Kidney (tissue), 14 donors: ENCODE measurements around the gene GRIA1. TPM values are rescaled to one million over a fixed set of nuclear protein-coding genes. Genes with fewer than 3 reads are reported as not detected.

Source experiments
- DNase-seq, 5 donors: peaks; one replicate each; pipeline ENCODE4 v3.0.0-alpha.2; 2013 to 2020
- FAIRE-seq: peaks from 2 replicates; lab custom pipeline; 2012; peaks lifted over from hg19 to GRCh38; lab: Jason Lieb, UNC
- H3K27ac ChIP-seq, 2 donors: one replicate each; pipeline ENCODE4 v1.7.0; 2013; ENCODE audit warnings: low read depth in 2 of 2, low read length in 2 of 2, inconsistent platforms in 1 of 2
- H3K27me3 ChIP-seq: one replicate; pipeline ENCODE4 v1.7.1; 2013; ENCODE audit warnings: low read length, inconsistent platforms; ENCODE audit not compliant: control insufficient read depth, insufficient read depth
- H3K36me3 ChIP-seq, 3 donors: one replicate each; pipeline versions ENCODE4 v1.7.0 to v1.7.1; 2013; ENCODE audit warnings: low read length in 3 of 3, control low read depth in 1 of 3, inconsistent platforms in 1 of 3; ENCODE audit not compliant: insufficient read depth in 3 of 3, control insufficient read depth in 2 of 3
- H3K4me1 ChIP-seq, 3 donors: one replicate each; pipeline versions ENCODE4 v1.7.0 to v1.7.1; 2013; ENCODE audit warnings: low read length in 3 of 3, inconsistent platforms in 1 of 3, low read depth in 1 of 3; ENCODE audit not compliant: control insufficient read depth in 2 of 3, insufficient read depth in 2 of 3
- H3K4me3 ChIP-seq, 3 donors: one replicate each; pipeline versions ENCODE4 v1.7.0 to v1.8.1; 2013; ENCODE audit warnings: low read length in 3 of 3, control low read depth in 1 of 3, inconsistent platforms in 1 of 3
- H3K9ac ChIP-seq, 3 donors: one replicate each; pipeline versions ENCODE4 v1.7.0 to v1.7.1; 2013; ENCODE audit warnings: low read length in 3 of 3, control low read depth in 1 of 3, inconsistent platforms in 1 of 3
- H3K9me3 ChIP-seq, 3 donors: one replicate each; pipeline versions ENCODE4 v1.7.0 to v1.7.1; 2013; ENCODE audit warnings: low read length in 3 of 3, control low read depth in 1 of 3, inconsistent platforms in 1 of 3; ENCODE audit not compliant: control insufficient read depth in 2 of 3, insufficient read depth in 1 of 3
- CTCF ChIP-seq: IDR thresholded peaks from 3 replicates; pipeline ENCODE4 v1.5.1; 2012; ENCODE audit warnings: mild to moderate bottlenecking, moderate library complexity, borderline replicate concordance; ENCODE audit not compliant: insufficient read depth; ENCODE audit errors: extremely low read depth
- intact Hi-C: fragments of 100-400 bp; cut with DNase I; formaldehyde crosslinking; loops from one replicate; pipeline ENCODE4 v1.11.1; 2022
- polyA plus RNA-seq: library from polyadenylated mRNA; stranded (reverse); fragments of 350-450 nt; fragmentation: Illumina TruSeq; extraction: RNeasy Lipid Tissue Mini Kit (QIAGEN cat#74804); gene quantifications from one replicate; pipeline ENCODE4 v1.2.3, GENCODE V29; 2014; ENCODE audit warnings: low read depth, low replicate concordance; ENCODE audit not compliant: insufficient read depth
- total RNA-seq: library from RNA; stranded (reverse); fragmentation: NEBNext Ultra II Directional; extraction: Animal tissue kit (Norgen Biotek cat#: 25700); gene quantifications from one replicate; pipeline ENCODE4 v1.2.1, GENCODE V29; 2021
- donor health status: control.
- donor health status: control.
- donor health status: control.
- donor health status: control.
- donor health status: control.
- donor health status: DM: yes; HTN: yes; CAD: no.
- donor health status: Normal renal cell carcinoma (clear cell type).

The GRIA1 gene
- total and polyA plus RNA-seq, 2 donors from 2014 or later = 0.50 TPM; not detected in 1

- Histone ChIP-seq H3K36me3 (no peaks in the 10 kb centered on the region), H3K4me1 (no peaks in the 10 kb centered on the region), H3K27ac (no peak overlapping the region), H3K27me3 (no peaks in the 10 kb centered on the region), H3K9ac (no peak overlapping the region), H3K9me3 (no peaks in the 10 kb centered on the region), H3K4me3 (no peak overlapping the region)
- TF ChIP-seq CTCF = no peak
- DNase-seq (no peak), FAIRE-seq (no peak)
- intact Hi-C loops = no loop called here
Measured at GRCh38 chr5:153748823-153749222, 258.4 kb downstream of the GRIA1 start.

GRCh38 chr5:153749960-153750359 lies 259.5 kb downstream of the GRIA1 start:
- Histone ChIP-seq H3K4me3 (no peak overlapping the region), H3K9ac (no peak overlapping the region), H3K27ac (no peak overlapping the region), H3K27me3 (no peaks in the 10 kb centered on the region), H3K9me3 (no peaks in the 10 kb centered on the region), H3K4me1 (no peaks in the 10 kb centered on the region), H3K36me3 (no peaks in the 10 kb centered on the region)
- FAIRE-seq = no peak
- TF ChIP-seq CTCF = no peak
- intact Hi-C loops = no loop called here
- DNase-seq = peak in 1 of 5 donors; percentile 5

GRCh38 chr5:153751251-153751650 lies 260.8 kb downstream of the GRIA1 start:
- no peak for TF ChIP-seq CTCF
- FAIRE-seq (no peak), DNase-seq (no peak)
- Histone ChIP-seq H3K27ac (no peak overlapping the region), H3K27me3 (no peaks in the 10 kb centered on the region), H3K4me3 (no peak overlapping the region), H3K36me3 (no peaks in the 10 kb centered on the region), H3K9ac (no peak overlapping the region), H3K4me1 (no peaks in the 10 kb centered on the region), H3K9me3 (no peaks in the 10 kb centered on the region)
- intact Hi-C loops = no loop called here

GRCh38 chr5:153752890-153753289 lies 262.4 kb downstream of the GRIA1 start:
- intact Hi-C loops = no loop called here

More at GRCh38 chr5:153752890-153753289, 262.4 kb downstream of the GRIA1 start:
- DNase-seq (no peak), FAIRE-seq (no peak)
- no peak overlapping the region for H3K4me3 ChIP-seq
- H3K27ac ChIP-seq = no peak overlapping the region
- no peak for TF ChIP-seq CTCF
- peaks cover 0 to 4% (median 0%) of the 10 kb centered on the region in 3 donors for H3K9me3 ChIP-seq
- H3K9ac ChIP-seq = no peak overlapping the region
- no peaks in the 10 kb centered on the region for H3K27me3 ChIP-seq
- H3K36me3 ChIP-seq = no peaks in the 10 kb centered on the region
- no peaks in the 10 kb centered on the region for H3K4me1 ChIP-seq
